ENCODE data around the gene BAHD1.

The BAHD1 gene

GRCh38 chr15:40440743-40441564, at the start of gene BAHD1:
TSS of gene BAHD1 (plus strand) at chr15:40440953. CDS start at chr15:40458465, 17,512 bp downstream.
- peak; percentile 94 for DNase-seq

GRCh38 chr15:40392986-40393948, 47.5 kb upstream of the BAHD1 start:
- DNase-seq, result peak; percentile 40

- DNase-seq, result no peak
Observed at GRCh38 chr15:40397688-40398412, 42.9 kb upstream of the BAHD1 start.

- DNase-seq, result no peak
Observed at GRCh38 chr15:40398413-40398873, 42.3 kb upstream of the BAHD1 start.

GRCh38 chr15:40399370-40399769, 41.4 kb upstream of the BAHD1 start:
- no peak for DNase-seq

GRCh38 chr15:40405501-40406381, 35.0 kb upstream of the BAHD1 start, which contains the start of gene IVD:
TSS of gene IVD (plus strand) at chr15:40405795. CDS start at chr15:40405828, 33 bp downstream.
- peak; percentile 94 for DNase-seq

- DNase-seq, result no peak
Observed at GRCh38 chr15:40407330-40407990, 33.3 kb upstream of the BAHD1 start.

GRCh38 chr15:40409366-40409765, 31.4 kb upstream of the BAHD1 start:
- no peak for DNase-seq

GRCh38 chr15:40410476-40410875, 30.3 kb upstream of the BAHD1 start:
- DNase-seq, result no peak

- DNase-seq, result no peak
Observed at GRCh38 chr15:40412095-40412759, 28.5 kb upstream of the BAHD1 start.

- no peak for DNase-seq
Observed at GRCh38 chr15:40413036-40413435, 27.7 kb upstream of the BAHD1 start.

- no peak for DNase-seq
Observed at GRCh38 chr15:40414816-40415215, 25.9 kb upstream of the BAHD1 start.

GRCh38 chr15:40415226-40415625, 25.5 kb upstream of the BAHD1 start:
- no peak for DNase-seq

- DNase-seq, result no peak
Observed at GRCh38 chr15:40416056-40416455, 24.7 kb upstream of the BAHD1 start.

GRCh38 chr15:40418126-40418525, 22.6 kb upstream of the BAHD1 start:
- no peak for DNase-seq

- DNase-seq, result no peak
Observed at GRCh38 chr15:40420071-40420713, 20.6 kb upstream of the BAHD1 start.

- DNase-seq, result no peak
Observed at GRCh38 chr15:40420793-40421192, 20.0 kb upstream of the BAHD1 start.

- peak; percentile 41 for DNase-seq
Observed at GRCh38 chr15:40421246-40422157, 19.3 kb upstream of the BAHD1 start.

All from fibroblast of skin of right quadriceps (primary cell).